ENCODE data around the gene PCDH9.

The PCDH9 gene

GRCh38 chr13:66532845-66533244 is 697.3 kb downstream of the PCDH9 start:
- TF ChIP-seq MAX (IDR thresholded peaks at IDR 0.05; ENCODE audit: low read depth, low read length), result no peak
- TF ChIP-seq POLR2A (IDR thresholded peaks at IDR 0.05; ENCODE audit: extremely low read depth, insufficient read length), result no peak
- TF ChIP-seq, protein P1, sequence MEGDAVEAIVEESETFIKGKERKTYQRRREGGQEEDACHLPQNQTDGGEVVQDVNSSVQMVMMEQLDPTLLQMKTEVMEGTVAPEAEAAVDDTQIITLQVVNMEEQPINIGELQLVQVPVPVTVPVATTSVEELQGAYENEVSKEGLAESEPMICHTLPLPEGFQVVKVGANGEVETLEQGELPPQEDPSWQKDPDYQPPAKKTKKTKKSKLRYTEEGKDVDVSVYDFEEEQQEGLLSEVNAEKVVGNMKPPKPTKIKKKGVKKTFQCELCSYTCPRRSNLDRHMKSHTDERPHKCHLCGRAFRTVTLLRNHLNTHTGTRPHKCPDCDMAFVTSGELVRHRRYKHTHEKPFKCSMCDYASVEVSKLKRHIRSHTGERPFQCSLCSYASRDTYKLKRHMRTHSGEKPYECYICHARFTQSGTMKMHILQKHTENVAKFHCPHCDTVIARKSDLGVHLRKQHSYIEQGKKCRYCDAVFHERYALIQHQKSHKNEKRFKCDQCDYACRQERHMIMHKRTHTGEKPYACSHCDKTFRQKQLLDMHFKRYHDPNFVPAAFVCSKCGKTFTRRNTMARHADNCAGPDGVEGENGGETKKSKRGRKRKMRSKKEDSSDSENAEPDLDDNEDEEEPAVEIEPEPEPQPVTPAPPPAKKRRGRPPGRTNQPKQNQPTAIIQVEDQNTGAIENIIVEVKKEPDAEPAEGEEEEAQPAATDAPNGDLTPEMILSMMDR (IDR thresholded peaks at IDR 0.05; ENCODE audit: low read depth, low read length), result no peak
- TF ChIP-seq MYC (IDR thresholded peaks at IDR 0.05; ENCODE audit: low read depth, low read length), result no peak
- H3K4me3 ChIP-seq (ENCODE audit: low read depth, low read length), result no peak overlapping the region
- DNase-seq (ENCODE audit: low read depth), result no peak

DNA sequence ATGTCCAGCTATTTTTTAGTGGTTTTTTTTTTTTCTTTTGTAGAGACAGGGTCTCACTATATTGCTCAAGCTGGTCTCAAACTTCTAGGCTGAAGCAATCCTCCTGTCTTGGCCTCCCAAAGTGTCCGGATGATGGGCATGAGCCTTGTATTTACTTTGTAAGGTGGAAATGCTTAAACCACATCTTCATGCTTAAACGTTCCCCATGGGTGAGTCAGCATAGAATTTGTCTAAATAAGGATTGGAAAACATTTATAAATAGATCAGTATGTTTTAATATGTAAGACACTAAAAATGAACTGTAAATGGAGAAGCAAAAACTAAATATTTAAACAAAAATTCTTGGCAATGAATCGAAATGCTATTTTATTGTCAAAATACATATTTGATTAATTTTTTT is 698.0 kb downstream of the PCDH9 start:
- TF ChIP-seq MYC (IDR thresholded peaks at IDR 0.05; ENCODE audit: low read depth, low read length) (no peak), MAX (IDR thresholded peaks at IDR 0.05; ENCODE audit: low read depth, low read length) (no peak), POLR2A (IDR thresholded peaks at IDR 0.05; ENCODE audit: extremely low read depth, insufficient read length) (no peak)
- TF ChIP-seq, protein P1 (IDR thresholded peaks at IDR 0.05; ENCODE audit: low read depth, low read length), result no peak
- DNase-seq (ENCODE audit: low read depth), result no peak
- no peak overlapping the region for H3K4me3 ChIP-seq (ENCODE audit: low read depth, low read length)

GRCh38 chr13:66530686-66531085 is 699.5 kb downstream of the PCDH9 start:
- H3K4me3 ChIP-seq (ENCODE audit: low read depth, low read length), result no peak overlapping the region
- DNase-seq (ENCODE audit: low read depth), result no peak
- no peak for TF ChIP-seq MAX (IDR thresholded peaks at IDR 0.05; ENCODE audit: low read depth, low read length)
- TF ChIP-seq MYC (IDR thresholded peaks at IDR 0.05; ENCODE audit: low read depth, low read length), result no peak
- TF ChIP-seq, protein P1 (IDR thresholded peaks at IDR 0.05; ENCODE audit: low read depth, low read length), result no peak
- TF ChIP-seq POLR2A (IDR thresholded peaks at IDR 0.05; ENCODE audit: extremely low read depth, insufficient read length), result no peak

DNA sequence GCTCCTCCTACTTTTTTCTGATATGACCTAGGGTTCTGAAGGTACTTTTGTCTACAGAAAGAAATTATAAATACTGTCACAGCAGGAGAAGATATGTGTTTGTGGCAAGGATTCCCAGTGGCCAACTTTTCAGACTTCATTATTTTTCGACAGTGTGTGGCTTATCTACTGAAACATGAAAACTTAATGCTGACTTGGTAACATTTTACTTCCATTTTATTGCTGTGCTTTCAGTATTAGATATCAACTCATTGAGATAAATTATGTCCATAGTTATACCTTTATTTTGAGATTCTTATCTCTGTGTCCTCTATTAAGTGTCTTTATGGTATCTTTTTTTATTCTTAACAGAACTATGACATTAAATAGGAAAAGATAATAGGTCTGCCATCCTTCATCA is 700.0 kb downstream of the PCDH9 start:
- no peak for DNase-seq (ENCODE audit: low read depth)
- TF ChIP-seq POLR2A (IDR thresholded peaks at IDR 0.05; ENCODE audit: extremely low read depth, insufficient read length) (no peak), MYC (IDR thresholded peaks at IDR 0.05; ENCODE audit: low read depth, low read length) (no peak), MAX (IDR thresholded peaks at IDR 0.05; ENCODE audit: low read depth, low read length) (no peak)
- TF ChIP-seq, protein P1 (IDR thresholded peaks at IDR 0.05; ENCODE audit: low read depth, low read length), result no peak
- no peak overlapping the region for H3K4me3 ChIP-seq (ENCODE audit: low read depth, low read length)

DNA sequence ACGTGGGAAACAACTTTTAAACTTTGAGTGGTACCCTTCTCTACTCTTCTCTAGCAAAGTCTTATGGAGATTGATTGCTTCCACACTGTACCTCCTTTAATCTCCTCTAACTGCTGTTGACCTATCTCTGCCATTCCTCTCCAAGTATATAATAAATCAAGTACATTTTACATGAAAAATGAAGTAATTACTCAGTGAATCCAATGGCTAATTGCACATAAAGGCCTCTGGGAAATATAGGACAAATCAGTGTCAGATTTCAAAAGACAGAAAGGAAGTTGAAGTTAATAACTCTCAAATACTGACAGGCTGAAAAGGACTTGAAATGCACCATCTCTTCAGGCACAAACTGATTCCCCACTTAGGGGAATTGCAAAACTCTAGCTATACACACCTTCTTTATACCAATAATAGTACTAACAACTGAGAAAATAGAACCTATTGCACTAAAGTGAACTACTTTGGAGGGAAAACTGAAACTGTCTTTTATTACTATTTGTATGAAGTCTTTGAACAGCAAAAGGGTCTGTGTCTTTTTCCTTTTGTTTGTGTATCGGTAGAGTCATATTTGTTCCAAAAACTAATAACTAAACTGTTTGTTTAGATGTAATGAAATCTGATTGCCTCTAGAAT is 701.1 kb downstream of the PCDH9 start:
- no peak for DNase-seq (ENCODE audit: low read depth)
- H3K4me3 ChIP-seq (ENCODE audit: low read depth, low read length), result no peak overlapping the region
- TF ChIP-seq POLR2A (IDR thresholded peaks at IDR 0.05; ENCODE audit: extremely low read depth, insufficient read length), result no peak
- TF ChIP-seq MAX (IDR thresholded peaks at IDR 0.05; ENCODE audit: low read depth, low read length), result no peak
- TF ChIP-seq MYC (IDR thresholded peaks at IDR 0.05; ENCODE audit: low read depth, low read length), result no peak
- TF ChIP-seq, protein P1 (IDR thresholded peaks at IDR 0.05; ENCODE audit: low read depth, low read length), result no peak
